CD4-positive, alpha-beta T cell (primary cell): ENCODE measurements around the gene NFYC. TPM values are rescaled to one million over a fixed set of nuclear protein-coding genes. Genes with fewer than 3 reads are reported as not detected.

Source experiments
- ATAC-seq: fragments of 200-7000 bp; cut with Tn5 transposase; one replicate; pipeline ENCODE4 v1.10.0; 2022; ENCODE audit warnings: mild to moderate bottlenecking; ENCODE audit not compliant: poor library complexity
- CTCF ChIA-PET: fragments of 350-600 bp; sonication (Branson Sonifier 250); formaldehyde crosslinking; loops from one replicate; lab custom pipeline; 2021; ENCODE audit warnings: antibody characterized with exemption, inconsistent platforms; lab: Charles Lee
- POLR2A ChIA-PET: fragments of 350-600 bp; sonication (Branson Sonifier 250); formaldehyde crosslinking; loops from one replicate; lab custom pipeline; 2021; ENCODE audit warnings: antibody characterized with exemption, inconsistent platforms; lab: Charles Lee
- DNase-seq, 14 experiments: peaks; one replicate each; pipeline ENCODE4 v3.0.0-alpha.2; 2013 to 2020; ENCODE audit warnings: mixed read lengths in 2 of 14
- H3K27ac ChIP-seq, 2 donors: one replicate each; pipeline versions ENCODE4 v1.5.1 to v1.7.0; 2013; ENCODE audit warnings: low read length in 2 of 2, low read depth in 1 of 2, mild to moderate bottlenecking in 1 of 2
- H3K27me3 ChIP-seq, 2 experiments: 1 replicate in 1 of 2; 2 replicates in 1 of 2; pipeline versions ENCODE4 v1.6.1 to v1.7.0; 2013; ENCODE audit warnings: low read length in 2 of 2, control low read depth in 1 of 2, mild to moderate bottlenecking in 1 of 2, moderate library complexity in 1 of 2; ENCODE audit not compliant: insufficient read depth in 2 of 2, control insufficient read depth in 1 of 2
- H3K36me3 ChIP-seq: one replicate; pipeline ENCODE4 v1.6.1; 2013; ENCODE audit warnings: low read length, control low read depth; ENCODE audit not compliant: insufficient read depth
- H3K4me1 ChIP-seq: one replicate; pipeline ENCODE4 v1.6.1; 2013; ENCODE audit warnings: low read length, control low read depth; ENCODE audit not compliant: insufficient read depth
- H3K4me3 ChIP-seq: one replicate; pipeline ENCODE4 v1.5.1; 2013; ENCODE audit warnings: mild to moderate bottlenecking, low read length, moderate library complexity
- H3K9me3 ChIP-seq, 2 experiments: 1 replicate in 1 of 2; 2 replicates in 1 of 2; pipeline versions ENCODE4 v1.6.1 to v1.7.0; 2013; ENCODE audit warnings: low read length in 2 of 2, mild to moderate bottlenecking in 2 of 2, control low read depth in 1 of 2, moderate library complexity in 1 of 2; ENCODE audit not compliant: control insufficient read depth in 1 of 2, insufficient read depth in 1 of 2
- H3K27ac Mint-ChIP-seq: one replicate; pipeline ENCODE4 v1.8.0; 2020; ENCODE audit warnings: mixed read lengths
- H3K27me3 Mint-ChIP-seq: one replicate; pipeline ENCODE4 v1.8.0; 2021; ENCODE audit warnings: mixed read lengths
- H3K36me3 Mint-ChIP-seq: one replicate; pipeline ENCODE4 v1.8.0; 2021; ENCODE audit warnings: low read depth, mixed read lengths
- H3K4me1 Mint-ChIP-seq: one replicate; pipeline ENCODE4 v1.8.0; 2021; ENCODE audit warnings: low read depth, mixed read lengths
- H3K4me3 Mint-ChIP-seq: one replicate; pipeline ENCODE4 v1.8.0; 2020; ENCODE audit warnings: mild to moderate bottlenecking, mixed read lengths
- H3K9me3 Mint-ChIP-seq: one replicate; pipeline ENCODE4 v1.8.0; 2020; ENCODE audit warnings: mixed read lengths
- CTCF ChIP-seq: fragments of 200-600 bp; IDR thresholded peaks from one replicate; pipeline ENCODE4 v1.8.0; 2022; ENCODE audit warnings: antibody characterized with exemption, mild to moderate bottlenecking
- intact Hi-C, 2 experiments: fragments of 100-400 bp; cut with DNase I in 1 of 2; cut with micrococcal nuclease in 1 of 2; formaldehyde crosslinking; loops; one replicate each; pipeline versions ENCODE4 v1.15.1 to v1.9.0; 2023 to 2025; cut with DNase I, micrococcal nuclease
- total RNA-seq, 174 experiments: library from RNA in 2 of 174; stranded (reverse) in 2 of 174; gene quantifications; one replicate each; pipeline ENCODE4 v1.2.3 and lab custom pipeline; 2021 to 2026

NFYC gene
- total RNA-seq, 2 experiments from 2014 or later = 28.6 to 35.2 TPM

GRCh38 chr1:40797668-40798010 is 106.1 kb downstream of the NFYC start:
- no peak overlapping the region for H3K4me3 Mint-ChIP-seq
- H3K9me3 Mint-ChIP-seq = no peaks in the 10 kb centered on the region
- ChIA-PET CTCF (interaction anchor here (2.0 kb wide), 1 partner anchor 23 kb away, joined by 6 read pairs; no protein-coding TSS in a partner anchor), POLR2A (interaction anchor here (0.6 to 2.2 kb wide), 3 partner anchors 64 to 181 kb away, joined by 3 to 9 read pairs (median 3); partner anchors contain the start of genes CITED4 and NFYC)
- no peak overlapping the region for H3K27ac Mint-ChIP-seq
- ATAC-seq = no peak
- H3K27ac ChIP-seq = no peak overlapping the region
- H3K4me3 ChIP-seq = peak overlapping the region; percentile 10
- H3K36me3 Mint-ChIP-seq = no peaks in the 10 kb centered on the region
- H3K27me3 ChIP-seq = no peaks in the 10 kb centered on the region
- intact Hi-C loops = no loop called here
- H3K9me3 ChIP-seq = peaks cover 0 to 3% of the 10 kb centered on the region in 2 experiments
- H3K36me3 ChIP-seq = no peaks in the 10 kb centered on the region
- peaks cover 43% of the 10 kb centered on the region for H3K4me1 Mint-ChIP-seq
- H3K27me3 Mint-ChIP-seq = no peaks in the 10 kb centered on the region
- no peak for TF ChIP-seq CTCF
- DNase-seq = no peak
- H3K4me1 ChIP-seq = peaks cover 51% of the 10 kb centered on the region

- Histone ChIP-seq H3K27ac (no peak overlapping the region), H3K36me3 (no peaks in the 10 kb centered on the region), H3K4me3 (no peak overlapping the region), H3K9me3 (peaks cover 0 to 3% of the 10 kb centered on the region in 2 experiments), H3K27me3 (no peaks in the 10 kb centered on the region), H3K4me1 (peaks cover 52% of the 10 kb centered on the region)
- intact Hi-C loops = no loop called here
- no peaks in the 10 kb centered on the region for H3K27me3 Mint-ChIP-seq
- no peaks in the 10 kb centered on the region for H3K36me3 Mint-ChIP-seq
- DNase-seq (no peak), ATAC-seq (no peak)
- no peak for TF ChIP-seq CTCF
- H3K9me3 Mint-ChIP-seq = no peaks in the 10 kb centered on the region
- POLR2A ChIA-PET = interaction anchor here (2.2 kb wide), 1 partner anchor 63 kb away, joined by 9 read pairs; the partner anchor contains the start of gene CITED4
- no peak overlapping the region for H3K27ac Mint-ChIP-seq
- CTCF ChIA-PET = interaction anchor here (1.2 to 2.0 kb wide), 2 partner anchors 24 to 51 kb away, joined by 3 to 6 read pairs; no protein-coding TSS in a partner anchor
- peaks cover 49% of the 10 kb centered on the region for H3K4me1 Mint-ChIP-seq
- no peak overlapping the region for H3K4me3 Mint-ChIP-seq
These were observed 107.1 kb downstream of the NFYC start for GRCh38 chr1:40798366-40799281.

- ATAC-seq = no peak
These were observed 107.9 kb downstream of the NFYC start for GRCh38 chr1:40799351-40799867.

More at GRCh38 chr1:40799351-40799867, 107.9 kb downstream of the NFYC start:
- Histone ChIP-seq H3K4me1 (peaks cover 52% of the 10 kb centered on the region), H3K9me3 (peaks cover 0 to 3% of the 10 kb centered on the region in 2 experiments), H3K27ac (no peak overlapping the region), H3K27me3 (no peaks in the 10 kb centered on the region), H3K36me3 (no peaks in the 10 kb centered on the region), H3K4me3 (no peak overlapping the region)
- no peak overlapping the region for H3K4me3 Mint-ChIP-seq
- ChIA-PET CTCF (interaction anchor here (1.2 to 2.0 kb wide), 2 partner anchors 25 to 50 kb away, joined by 3 to 6 read pairs; no protein-coding TSS in a partner anchor), POLR2A (no interaction called here)
- peaks cover 49% of the 10 kb centered on the region for H3K4me1 Mint-ChIP-seq
- no peaks in the 10 kb centered on the region for H3K36me3 Mint-ChIP-seq
- H3K27ac Mint-ChIP-seq = no peak overlapping the region
- no peak for DNase-seq
- no peaks in the 10 kb centered on the region for H3K9me3 Mint-ChIP-seq
- H3K27me3 Mint-ChIP-seq = no peaks in the 10 kb centered on the region
- TF ChIP-seq CTCF = no peak
- intact Hi-C loops = no loop called here
